ENCODE results near the gene DNAJC5.
"Not testable (repeated sequence)": the region's sequence is repeated elsewhere in the genome, so short reads cannot be mapped to it uniquely, and the experiment has no call there.

DNAJC5 gene

GRCh38 chr20:63915471-63915870, 20.5 kb downstream of the DNAJC5 start:
- DNase-seq, result no peak

DNA sequence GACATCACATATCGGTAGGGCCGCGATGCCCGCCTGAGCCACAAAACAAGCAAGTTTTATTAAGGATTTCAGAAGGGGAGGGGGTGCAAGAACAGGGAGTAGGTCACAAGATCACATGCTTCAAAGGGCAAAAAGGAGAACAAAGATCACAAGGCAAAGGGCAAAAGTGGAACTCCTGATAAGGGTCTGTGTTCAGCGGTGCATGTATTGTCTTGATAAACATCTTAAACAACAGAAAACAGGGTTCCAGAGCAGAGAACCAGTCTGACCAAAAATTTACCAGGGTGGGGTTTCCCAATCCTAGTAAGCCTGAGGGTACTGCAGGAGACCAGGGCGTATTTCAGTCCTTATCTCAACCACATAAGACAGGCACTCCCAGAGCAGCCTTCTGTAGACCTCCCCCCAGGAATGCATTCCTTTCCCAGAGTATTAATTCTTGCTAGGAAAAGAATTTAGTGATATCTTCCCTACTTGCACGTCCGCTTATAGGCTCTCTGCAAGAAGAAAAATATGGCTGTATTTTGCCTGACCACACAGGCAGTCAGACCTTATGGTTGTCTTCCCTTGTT, 21.5 kb downstream of the DNAJC5 start:
- DNase-seq, result not testable (repeated sequence)

DNA sequence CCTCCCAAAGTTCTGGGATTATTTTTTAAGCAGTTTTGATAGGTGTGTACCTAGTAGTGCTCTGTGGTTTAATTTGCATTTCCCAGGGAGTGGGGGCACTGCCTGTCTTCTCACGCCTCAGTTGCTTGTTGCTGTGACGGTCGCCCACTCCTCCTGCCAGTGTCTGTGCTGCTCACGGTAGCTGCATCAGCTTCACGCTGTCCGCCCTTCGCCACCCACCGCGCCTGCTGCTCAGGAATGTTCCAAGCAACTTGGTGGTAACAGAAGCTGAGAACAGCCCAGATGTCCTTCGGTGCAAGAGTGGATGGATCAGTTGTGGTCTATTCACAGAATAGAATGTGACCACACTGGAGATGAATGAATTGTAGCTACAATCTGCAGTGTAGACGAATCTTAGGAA, 22.9 kb downstream of the DNAJC5 start:
- no peak for DNase-seq

DNA sequence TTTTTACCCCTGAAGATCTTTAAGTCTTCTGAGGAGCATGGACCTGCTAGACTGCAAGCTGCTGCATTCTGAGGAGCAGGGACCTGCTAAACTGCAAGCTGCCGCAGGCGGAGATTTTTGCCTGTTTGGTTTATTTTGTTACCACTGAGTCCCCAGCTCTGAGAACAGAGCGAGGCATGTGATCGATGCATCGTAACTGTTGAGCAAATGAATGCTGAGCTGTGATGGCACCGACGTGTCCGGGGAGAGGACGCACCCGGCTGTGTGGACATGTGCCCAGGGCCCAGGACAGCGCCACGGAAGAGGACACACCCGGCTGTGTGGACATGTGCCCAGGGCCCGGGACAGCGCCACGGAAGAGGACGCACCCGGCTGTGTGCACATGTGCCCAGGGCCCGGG, 24.2 kb downstream of the DNAJC5 start:
- DNase-seq, result no peak

DNA sequence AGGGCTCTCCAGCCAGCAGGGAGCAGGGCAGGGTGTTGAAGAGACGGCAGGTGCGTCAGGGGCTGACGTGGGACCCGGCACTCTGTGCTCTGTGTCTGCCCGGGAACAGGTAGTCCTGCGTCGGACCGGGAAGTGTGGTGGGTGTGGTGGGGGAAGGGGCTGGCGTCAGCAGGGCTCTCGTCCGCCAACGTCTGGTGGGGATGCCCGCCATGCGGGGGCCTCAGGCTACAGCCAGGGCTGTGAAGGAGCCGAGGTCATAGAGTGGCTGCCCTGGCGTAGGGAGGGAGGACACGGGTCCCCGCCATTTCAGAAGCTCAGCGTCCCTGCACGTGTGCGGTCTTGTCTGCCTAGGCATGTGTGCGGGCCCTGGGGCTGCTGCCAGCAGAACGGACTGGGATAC, 25.3 kb downstream of the DNAJC5 start:
- DNase-seq, result no peak

GRCh38 chr20:63923651-63924050, 28.7 kb downstream of the DNAJC5 start:
- no peak for DNase-seq

DNA sequence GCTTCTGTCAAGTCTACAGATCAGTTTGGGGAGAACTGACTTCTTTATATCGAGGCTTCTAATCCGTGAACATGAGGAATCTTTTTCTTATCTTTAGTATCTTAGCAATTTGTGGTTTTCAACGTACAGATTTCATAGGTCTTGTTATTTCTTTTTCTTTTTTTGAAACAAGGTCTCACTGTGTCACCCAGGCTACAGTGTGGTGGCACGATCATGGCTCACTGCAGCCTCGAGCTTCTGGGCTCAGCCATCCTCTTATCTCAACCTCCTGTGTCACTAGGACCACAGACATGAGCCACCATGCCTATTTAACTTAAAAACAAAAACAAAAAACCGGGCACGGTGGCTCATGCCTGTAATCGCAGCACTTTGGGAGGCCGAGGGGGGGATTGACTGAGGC, 29.3 kb downstream of the DNAJC5 start:
- DNase-seq, result no peak

DNA sequence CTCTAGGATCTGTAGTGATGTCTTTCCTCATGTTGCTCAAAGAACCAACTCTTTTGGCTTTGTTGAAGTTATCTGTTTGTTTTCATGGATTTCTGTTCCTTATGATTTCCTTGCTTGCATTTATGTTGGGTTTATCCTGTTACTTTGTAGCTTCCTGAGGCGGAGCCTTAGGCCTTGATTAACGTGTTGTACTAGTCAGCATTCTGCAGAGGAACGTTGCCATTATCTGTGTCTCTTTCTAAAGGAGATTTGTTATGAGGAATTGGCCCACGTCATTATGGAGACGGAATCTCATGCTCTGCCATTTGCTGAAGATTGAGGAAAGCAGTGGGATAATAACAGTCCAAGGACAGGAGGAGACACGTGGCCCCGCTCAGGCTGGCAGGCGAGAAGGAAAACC, 31.4 kb downstream of the DNAJC5 start:
- no peak for DNase-seq

DNA sequence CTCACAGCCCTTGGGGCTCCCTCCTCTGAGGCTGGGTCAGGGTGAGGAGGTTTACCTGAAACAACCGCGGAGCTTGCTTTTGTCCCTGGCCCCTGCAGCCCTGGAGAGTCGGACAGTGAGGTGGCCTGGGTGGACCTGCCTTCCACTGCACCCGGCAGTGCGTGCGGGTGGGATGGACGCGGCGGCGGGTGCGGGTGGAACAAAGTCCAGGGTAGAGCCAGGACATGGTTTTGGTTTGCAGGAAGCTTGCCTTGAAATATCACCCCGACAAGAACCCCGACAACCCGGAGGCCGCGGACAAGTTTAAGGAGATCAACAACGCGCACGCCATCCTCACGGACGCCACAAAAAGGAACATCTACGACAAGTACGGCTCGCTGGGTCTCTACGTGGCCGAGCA, 34.1 kb downstream of the DNAJC5 start:
- no peak for DNase-seq

DNA sequence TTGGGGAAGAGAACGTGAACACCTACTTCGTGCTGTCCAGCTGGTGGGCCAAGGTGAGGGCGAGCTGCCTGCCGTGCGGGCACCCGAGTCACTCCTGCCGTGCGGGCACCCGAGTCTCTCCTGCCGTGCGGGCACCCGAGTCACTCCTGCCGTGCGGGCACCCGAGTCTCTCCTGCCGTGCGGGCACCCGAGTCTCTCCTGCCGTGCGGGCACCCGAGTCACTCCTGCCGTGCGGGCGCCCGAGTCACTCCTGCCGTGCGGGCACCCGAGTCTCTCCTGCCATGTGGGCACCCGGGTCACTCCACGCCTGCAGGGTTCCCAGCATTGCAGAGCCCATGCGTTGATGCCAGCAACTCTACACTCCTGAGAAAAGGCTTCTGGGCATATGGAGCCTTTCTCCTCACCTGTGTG, 34.6 kb downstream of the DNAJC5 start:
- DNase-seq, result not testable (repeated sequence)

DNA sequence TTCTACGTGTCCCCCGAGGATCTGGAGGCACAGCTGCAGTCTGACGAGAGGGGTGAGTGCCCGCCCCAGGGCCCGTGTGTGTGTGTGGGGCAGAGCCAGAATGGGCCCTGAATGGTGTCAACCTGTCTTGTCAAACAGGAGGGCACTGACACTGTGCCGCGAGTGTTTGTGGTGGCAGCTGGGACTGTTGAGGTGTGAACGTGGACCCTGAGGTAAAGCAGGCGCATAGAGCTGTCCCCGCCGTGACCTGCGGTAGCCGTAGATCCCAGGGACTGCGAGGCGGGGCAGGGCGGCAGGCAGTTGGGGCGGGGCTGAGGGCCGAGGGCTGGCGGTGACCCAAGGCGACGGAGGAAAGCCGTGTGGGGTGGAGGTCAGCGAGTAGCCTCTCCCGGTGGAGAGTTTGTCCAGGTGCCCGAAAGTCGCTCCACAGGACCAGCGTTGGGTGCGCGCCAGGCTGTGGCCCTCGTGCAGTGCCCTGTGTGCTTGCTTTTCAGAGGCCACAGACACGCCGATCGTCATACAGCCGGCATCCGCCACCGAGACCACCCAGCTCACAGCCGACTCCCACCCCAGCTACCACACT, 36.1 kb downstream of the DNAJC5 start:
- no peak for DNase-seq

- no peak for DNase-seq
Observed at GRCh38 chr20:63931735-63932134, 36.8 kb downstream of the DNAJC5 start.

DNA sequence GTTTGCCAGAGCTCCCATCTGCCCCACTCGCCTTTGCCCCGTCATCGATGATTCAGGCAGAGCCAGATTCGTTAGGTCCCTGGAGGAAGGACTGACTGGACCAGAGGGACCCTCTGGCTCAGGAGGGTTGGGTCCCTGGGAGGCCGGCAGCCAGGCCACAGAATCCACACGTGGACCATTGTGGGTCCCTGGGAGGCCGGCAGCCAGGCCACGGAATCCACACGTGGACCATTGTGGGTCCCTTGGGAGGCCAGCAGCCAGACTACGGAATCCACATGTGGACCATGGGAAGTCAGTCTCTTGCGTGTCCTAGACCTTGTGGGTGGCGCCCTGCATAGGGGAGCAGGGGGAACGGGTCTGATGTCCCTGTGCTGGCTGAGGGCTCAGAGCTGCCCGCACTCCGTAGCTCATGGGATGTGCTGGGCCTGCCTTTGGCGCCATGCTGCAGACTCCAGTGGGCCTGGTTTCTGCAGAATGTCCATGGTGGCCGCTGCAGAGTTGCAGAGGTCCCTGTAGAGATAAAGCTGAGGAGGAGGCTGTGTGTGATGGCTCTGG, 37.8 kb downstream of the DNAJC5 start:
- DNase-seq, result no peak

GRCh38 chr20:63933646-63934045, 38.7 kb downstream of the DNAJC5 start:
- DNase-seq, result no peak

GRCh38 chr20:63934271-63935068, 39.5 kb downstream of the DNAJC5 start:
- no peak for DNase-seq

GRCh38 chr20:63935447-63935846, 40.5 kb downstream of the DNAJC5 start:
- no peak for DNase-seq

DNA sequence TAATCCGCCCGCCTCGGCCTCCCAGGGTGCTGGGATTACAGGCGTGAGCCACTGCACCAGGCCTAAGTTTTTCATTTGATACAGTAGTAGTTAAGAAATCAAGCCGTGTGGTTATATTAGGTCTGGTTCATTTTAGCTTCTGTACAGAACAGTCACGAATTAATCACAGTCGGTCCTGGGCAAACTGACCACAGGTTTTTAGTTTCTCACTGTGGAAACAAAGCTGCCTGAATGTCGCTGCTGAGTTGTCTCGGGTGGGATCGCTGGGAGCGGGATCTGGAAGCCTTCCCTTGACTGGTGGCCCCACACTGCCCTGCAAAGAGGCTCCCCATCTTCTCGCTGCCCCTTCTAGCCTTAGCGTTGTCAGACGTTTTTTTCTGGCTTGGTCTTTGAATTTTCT, 42.7 kb downstream of the DNAJC5 start:
- no peak for DNase-seq

- no peak for DNase-seq
Observed at GRCh38 chr20:63939061-63939935, 44.4 kb downstream of the DNAJC5 start.

DNA sequence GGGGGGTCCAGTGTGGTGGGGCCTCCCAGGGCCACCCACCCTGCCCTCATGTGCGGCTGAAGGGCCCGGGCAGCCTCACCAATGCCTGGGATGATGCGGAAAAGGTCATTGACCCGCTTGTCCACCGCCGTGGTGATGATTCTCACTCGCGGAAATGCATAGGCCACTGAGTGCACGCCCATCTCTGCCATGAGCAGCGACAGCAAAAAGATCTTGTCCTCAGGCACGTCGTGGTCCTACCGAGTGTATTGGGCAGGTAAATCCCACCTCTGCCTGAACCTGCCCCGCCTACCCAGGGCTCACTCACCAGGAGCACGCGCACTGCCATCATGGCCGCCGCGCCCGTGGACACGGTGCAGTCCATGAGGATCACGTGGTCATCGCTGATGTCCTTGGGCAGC, 45.1 kb downstream of the DNAJC5 start:
- DNase-seq, result no peak

- no peak for DNase-seq
Observed at GRCh38 chr20:63940472-63941266, 45.7 kb downstream of the DNAJC5 start.

- DNase-seq, result peak; percentile 78 to 81
Observed at GRCh38 chr20:63941282-63942081, 46.6 kb downstream of the DNAJC5 start.

Data from activated CD4-positive, alpha-beta T cell treated with anti-CD3 and anti-CD28 coated beads, Interleukin-2, amount 50 U/mL, for 48 hours (primary cell).